GM23338 (cell line): ENCODE data around the gene HS6ST3. TPM values are rescaled to one million over a fixed set of nuclear protein-coding genes. Genes with fewer than 3 reads are reported as not detected.

Source experiments
- ATAC-seq: fragments of 200-7000 bp; cut with Tn5 transposase; 3 replicates; pipeline ENCODE4 v1.9.1; 2020
- DNase-seq: peaks from one replicate; pipeline ENCODE4 v3.0.0-alpha.2; 2015; ENCODE audit warnings: low spot score
- H2AFZ ChIP-seq: fragments of 200-600 bp; sonication (generic); 2 replicates; pipeline ENCODE4 v1.8.0; 2016; ENCODE audit warnings: antibody characterized with exemption, mild to moderate bottlenecking, moderate library complexity
- H3F3A ChIP-seq: fragments of 200-600 bp; sonication (generic); replicated peaks from 2 replicates; pipeline ENCODE4 v1.8.0; 2017; ENCODE audit warnings: antibody characterized with exemption, mixed run types, low read depth
- H3K27ac ChIP-seq: fragments of 200-600 bp; sonication (generic); 2 replicates; pipeline ENCODE4 v1.6.1; 2016; ENCODE audit warnings: low read depth
- H3K27me3 ChIP-seq: fragments of 200-600 bp; sonication (generic); 2 replicates; pipeline ENCODE4 v1.8.0; 2016; ENCODE audit warnings: mild to moderate bottlenecking, mixed run types, moderate library complexity; ENCODE audit not compliant: insufficient read depth
- H3K36me3 ChIP-seq: fragments of 200-600 bp; sonication (generic); 2 replicates; pipeline ENCODE4 v1.8.0; 2016; ENCODE audit warnings: mild to moderate bottlenecking; ENCODE audit not compliant: insufficient read depth
- H3K4me1 ChIP-seq: fragments of 200-600 bp; sonication (generic); 2 replicates; pipeline ENCODE4 v1.8.0; 2016; ENCODE audit warnings: mild to moderate bottlenecking, moderate library complexity; ENCODE audit not compliant: insufficient read depth
- H3K4me2 ChIP-seq: fragments of 200-600 bp; sonication (generic); 2 replicates; pipeline ENCODE4 v1.7.1; 2017; ENCODE audit warnings: mixed run types
- H3K4me3 ChIP-seq: fragments of 200-600 bp; sonication (generic); 2 replicates; pipeline ENCODE4 v1.6.1; 2016; ENCODE audit warnings: mixed run types
- H3K79me2 ChIP-seq: fragments of 200-600 bp; sonication (generic); replicated peaks from 2 replicates; pipeline ENCODE4 v1.8.0; 2017; ENCODE audit warnings: mild to moderate bottlenecking; ENCODE audit not compliant: insufficient read depth
- H3K9me2 ChIP-seq: fragments of 200-600 bp; sonication (generic); 2 replicates; pipeline ENCODE4 v1.8.0; 2017; ENCODE audit not compliant: insufficient read depth
- H4K20me1 ChIP-seq: fragments of 200-600 bp; sonication (generic); replicated peaks from 2 replicates; pipeline ENCODE4 v1.8.0; 2017; ENCODE audit warnings: mild to moderate bottlenecking; ENCODE audit not compliant: insufficient read depth
- H3K27ac Mint-ChIP-seq: 2 replicates; pipeline ENCODE4 v1.8.0; 2020; ENCODE audit warnings: inconsistent platforms, mild to moderate bottlenecking, moderate library complexity, mixed read lengths
- H3K27me3 Mint-ChIP-seq: 3 replicates; pipeline ENCODE4 v1.8.0; 2022; ENCODE audit warnings: low read depth, mild to moderate bottlenecking, moderate library complexity, mixed read lengths, inconsistent platforms; ENCODE audit not compliant: insufficient read depth, poor library complexity
- H3K36me3 Mint-ChIP-seq: 3 replicates; pipeline ENCODE4 v1.8.0; 2021; ENCODE audit warnings: low read depth, mild to moderate bottlenecking, inconsistent platforms, moderate library complexity, mixed read lengths
- H3K4me1 Mint-ChIP-seq: 3 replicates; pipeline ENCODE4 v1.8.0; 2020; ENCODE audit warnings: mild to moderate bottlenecking, inconsistent platforms, mixed read lengths
- H3K4me3 Mint-ChIP-seq: 3 replicates; pipeline ENCODE4 v1.8.0; 2021; ENCODE audit warnings: moderate library complexity, mild to moderate bottlenecking, inconsistent platforms, mixed read lengths
- H3K9me3 Mint-ChIP-seq: 3 replicates; pipeline ENCODE4 v1.8.0; 2020; ENCODE audit warnings: moderate library complexity, mild to moderate bottlenecking, inconsistent platforms, mixed read lengths
- ETS1 ChIP-seq: IDR thresholded peaks from 2 replicates; pipeline ENCODE4 v1.6.1; 2016; ENCODE audit warnings: antibody characterized with exemption
- EZH2 ChIP-seq: fragments of 200-600 bp; sonication (generic); IDR thresholded peaks from one replicate; pipeline ENCODE4 v1.8.0; 2017; ENCODE audit warnings: antibody characterized with exemption, mild to moderate bottlenecking, low read depth; ENCODE audit not compliant: unreplicated experiment
- JUNB ChIP-seq: IDR thresholded peaks from one replicate; pipeline ENCODE4 v1.6.1; 2016; ENCODE audit warnings: antibody characterized with exemption; ENCODE audit not compliant: unreplicated experiment
- NANOG ChIP-seq: IDR thresholded peaks from 2 replicates; pipeline ENCODE4 v1.6.1; 2016; ENCODE audit warnings: antibody characterized with exemption, borderline replicate concordance
- ZNF114 ChIP-seq: fragments of 250-450 bp; sonication (Bioruptor Pico); IDR thresholded peaks from 2 replicates; pipeline ENCODE4 v1.5.0; 2020; ENCODE audit warnings: mild to moderate bottlenecking, moderate library complexity
- ZNF462 ChIP-seq: fragments of 250-450 bp; sonication (Bioruptor Pico); IDR thresholded peaks from 2 replicates; pipeline ENCODE4 v1.5.0; 2020; ENCODE audit warnings: mild to moderate bottlenecking, moderate library complexity
- polyA plus RNA-seq: library from polyadenylated mRNA; unstranded; fragments of >200 nt; fragmentation: Nextera tagmentation; extraction: Ambion mirVana; gene quantifications from 2 replicates; pipeline ENCODE4 v1.2.1, GENCODE V29; 2016
- total RNA-seq: library from RNA; depleted of rRNA; stranded (reverse); fragments of >200 nt; shearing (Covaris generic); gene quantifications from 2 replicates; pipeline ENCODE4 v1.2.3, GENCODE V29; 2014

Gene HS6ST3
- total and polyA plus RNA-seq, 2 experiments from 2014 or later = 0.52 to 0.80 TPM

- no peaks in the 10 kb centered on the region for H4K20me1 ChIP-seq
- no peak overlapping the region for H3K4me3 Mint-ChIP-seq
- H3K4me1 ChIP-seq = no peaks in the 10 kb centered on the region
- peaks cover 3% of the 10 kb centered on the region for H3K27me3 Mint-ChIP-seq
- no peak for TF ChIP-seq ZNF462 (CRISPR knock-in tag)
- no peak for TF ChIP-seq EZH2
- TF ChIP-seq ZNF114 (CRISPR knock-in tag) = no peak
- no peak for TF ChIP-seq NANOG
- TF ChIP-seq ETS1 = no peak
- no peak for TF ChIP-seq JUNB
- ATAC-seq = no peak
- no peaks in the 10 kb centered on the region for H3K79me2 ChIP-seq
- no peak overlapping the region for H3K4me2 ChIP-seq
- no peak overlapping the region for H3K27ac ChIP-seq
- H3K36me3 Mint-ChIP-seq = no peaks in the 10 kb centered on the region
- no peaks in the 10 kb centered on the region for H3K36me3 ChIP-seq
- no peak overlapping the region for H3K27ac Mint-ChIP-seq
- H3K27me3 ChIP-seq = no peaks in the 10 kb centered on the region
- H3K4me1 Mint-ChIP-seq = no peaks in the 10 kb centered on the region
- no peaks in the 10 kb centered on the region for H3K9me2 ChIP-seq
- DNase-seq = no peak
- H3K9me3 Mint-ChIP-seq = no peaks in the 10 kb centered on the region; the same call in 2 of the 3 replicates
- H3F3A ChIP-seq = no peaks in the 10 kb centered on the region
- no peak overlapping the region for H2AFZ ChIP-seq
- H3K4me3 ChIP-seq = no peak overlapping the region
Observed at GRCh38 chr13:96860882-96861281, 771.0 kb downstream of the HS6ST3 start.
